ENCODE measurements around the gene TBC1D32. TPM values are rescaled to one million over a fixed set of nuclear protein-coding genes. Genes with fewer than 3 reads are reported as not detected.

The TBC1D32 gene
- total and polyA plus RNA-seq, 4 donors = 0.51 to 2.8 (median 1.7) TPM

GRCh38 chr6:121090492-121090891 lies 243.8 kb downstream of the TBC1D32 start (continued):
- no peak for TF ChIP-seq ZBTB33 (IDR thresholded peaks at IDR 0.05)
- no peak for TF ChIP-seq FOXA2 (IDR thresholded peaks at IDR 0.05)
- no peak for TF ChIP-seq RAD21 (IDR thresholded peaks at IDR 0.05)
- no peak for TF ChIP-seq TAF1 (conservative IDR thresholded peaks at IDR 0.05)
- TF ChIP-seq HNF4A (conservative IDR thresholded peaks at IDR 0.05) = no peak
- no peak for TF ChIP-seq FOXA1 (IDR thresholded peaks at IDR 0.05)
- TF ChIP-seq SP1 (IDR thresholded peaks at IDR 0.05) = no peak
- no peak for TF ChIP-seq RXRA (IDR thresholded peaks at IDR 0.05)

GRCh38 chr6:121086876-121087275 lies 247.4 kb downstream of the TBC1D32 start:
- WGBS = 81% methylated on average over 3 of the region's 3 CpGs
- DNase-seq (ENCODE audit: low spot score) = no peak
- no peak for TF ChIP-seq YY1 (IDR thresholded peaks at IDR 0.05)
- no peak for TF ChIP-seq MAX (IDR thresholded peaks at IDR 0.05)
- no peak for TF ChIP-seq CTCF (IDR thresholded peaks at IDR 0.05; ENCODE audit: low read depth, low read length, missing input control)
- TF ChIP-seq FOXA1 (IDR thresholded peaks at IDR 0.05) = no peak
- TF ChIP-seq TAF1 (conservative IDR thresholded peaks at IDR 0.05) = no peak
- no peak for TF ChIP-seq ATF3 (IDR thresholded peaks at IDR 0.05)
- TF ChIP-seq GABPA (IDR thresholded peaks at IDR 0.05 in 1 of 2, conservative IDR thresholded peaks at IDR 0.05 in 1 of 2) = no peak
- TF ChIP-seq SP1 (IDR thresholded peaks at IDR 0.05) = no peak
- no peak for TF ChIP-seq ZBTB33 (IDR thresholded peaks at IDR 0.05)
- no peaks in the 10 kb centered on the region for H3K4me1 ChIP-seq (ENCODE audit: control insufficient read depth in 4 of 4, insufficient read depth in 4 of 4, low read length in 3 of 4)
- no peaks in the 10 kb centered on the region for H3K9me3 ChIP-seq (ENCODE audit: control insufficient read depth in 4 of 4, low read length in 3 of 4)
- H3K4me3 ChIP-seq (ENCODE audit: low read depth in 1 of 3, low read length in 3 of 3) = no peak overlapping the region
- no peak overlapping the region for H3K9ac ChIP-seq (ENCODE audit: low read depth in 1 of 2, low read length in 2 of 2)
- H3K36me3 ChIP-seq (ENCODE audit: control insufficient read depth in 4 of 4, insufficient read depth in 3 of 4, low read depth in 1 of 4, low read length in 3 of 4) = no peaks in the 10 kb centered on the region
- no peaks in the 10 kb centered on the region for H3K27me3 ChIP-seq (ENCODE audit: control insufficient read depth in 4 of 4, insufficient read depth in 4 of 4, low read length in 3 of 4)
- no peak overlapping the region for H3K27ac ChIP-seq (ENCODE audit: low read depth in 1 of 2, low read length in 2 of 2)

- Histone ChIP-seq H3K4me1 (ENCODE audit: control insufficient read depth in 4 of 4, insufficient read depth in 4 of 4, low read length in 3 of 4) (no peaks in the 10 kb centered on the region), H3K9me3 (ENCODE audit: control insufficient read depth in 4 of 4, low read length in 3 of 4) (no peaks in the 10 kb centered on the region), H3K27ac (ENCODE audit: low read depth in 1 of 2, low read length in 2 of 2) (no peak overlapping the region), H3K4me3 (ENCODE audit: low read depth in 1 of 3, low read length in 3 of 3) (no peak overlapping the region), H3K27me3 (ENCODE audit: control insufficient read depth in 4 of 4, insufficient read depth in 4 of 4, low read length in 3 of 4) (no peaks in the 10 kb centered on the region), H3K9ac (ENCODE audit: low read depth in 1 of 2, low read length in 2 of 2) (no peak overlapping the region), H3K36me3 (ENCODE audit: control insufficient read depth in 4 of 4, insufficient read depth in 3 of 4, low read depth in 1 of 4, low read length in 3 of 4) (no peaks in the 10 kb centered on the region)
- 88% methylated on average over 3 of the region's 3 CpGs for WGBS
- no peak for DNase-seq (ENCODE audit: low spot score)
- TF ChIP-seq CTCF (IDR thresholded peaks at IDR 0.05; ENCODE audit: low read depth, low read length, missing input control) (no peak), ZBTB33 (IDR thresholded peaks at IDR 0.05) (no peak), FOXA1 (IDR thresholded peaks at IDR 0.05) (no peak), YY1 (IDR thresholded peaks at IDR 0.05) (no peak), JUND (IDR thresholded peaks at IDR 0.05) (no peak), MAX (IDR thresholded peaks at IDR 0.05) (no peak), TAF1 (conservative IDR thresholded peaks at IDR 0.05) (no peak), GABPA (IDR thresholded peaks at IDR 0.05 in 1 of 2, conservative IDR thresholded peaks at IDR 0.05 in 1 of 2) (no peak), NR2F2 (IDR thresholded peaks at IDR 0.05) (no peak), RXRA (IDR thresholded peaks at IDR 0.05) (no peak), HNF4A (conservative IDR thresholded peaks at IDR 0.05) (no peak)
These were observed 258.2 kb downstream of the TBC1D32 start for GRCh38 chr6:121076119-121076518.
